ENCODE data around the gene GNB1L.

- TF ChIP-seq SP1 (CRISPR knock-in tag; conservative IDR thresholded peaks at IDR 0.05) (no peak), RORB (CRISPR knock-in tag; IDR thresholded peaks at IDR 0.05) (no peak), CTCF (IDR thresholded peaks at IDR 0.05) (no peak), E2F5 (CRISPR knock-in tag; IDR thresholded peaks at IDR 0.05) (no peak), ZBTB21 (CRISPR knock-in tag; IDR thresholded peaks at IDR 0.05; ENCODE audit: borderline replicate concordance) (no peak), USF2 (CRISPR knock-in tag; IDR thresholded peaks at IDR 0.05) (no peak), MLX (CRISPR knock-in tag; IDR thresholded peaks at IDR 0.05) (no peak), JAZF1 (CRISPR knock-in tag; IDR thresholded peaks at IDR 0.05) (no peak), ZBTB43 (CRISPR knock-in tag; IDR thresholded peaks at IDR 0.05) (no peak), NFATC4 (CRISPR knock-in tag; IDR thresholded peaks at IDR 0.05) (no peak), FOXP1 (CRISPR knock-in tag; IDR thresholded peaks at IDR 0.05; ENCODE audit: borderline replicate concordance) (no peak), CBFB (CRISPR knock-in tag; IDR thresholded peaks at IDR 0.05; ENCODE audit: low read depth) (no peak)
Observed at GRCh38 chr22:19837915-19838314, 16.8 kb downstream of the GNB1L start.

Measured in WTC11 (cell line).